Transverse colon (tissue), 3 donors: Measurements from ENCODE around the gene ABCG8.

Experiments used
- POLR2A ChIP-seq: fragments of 450-650 bp; IDR thresholded peaks from one replicate; pipeline ENCODE4 v1.6.1; 2016; ENCODE audit warnings: antibody characterized with exemption, mild to moderate bottlenecking, moderate library complexity
- POLR2AphosphoS5 ChIP-seq, 3 donors: sonication (generic); formaldehyde crosslinking; IDR thresholded peaks; one replicate each; pipeline ENCODE4 v1.6.1; 2016; ENCODE audit warnings: antibody characterized with exemption in 3 of 3

DNA sequence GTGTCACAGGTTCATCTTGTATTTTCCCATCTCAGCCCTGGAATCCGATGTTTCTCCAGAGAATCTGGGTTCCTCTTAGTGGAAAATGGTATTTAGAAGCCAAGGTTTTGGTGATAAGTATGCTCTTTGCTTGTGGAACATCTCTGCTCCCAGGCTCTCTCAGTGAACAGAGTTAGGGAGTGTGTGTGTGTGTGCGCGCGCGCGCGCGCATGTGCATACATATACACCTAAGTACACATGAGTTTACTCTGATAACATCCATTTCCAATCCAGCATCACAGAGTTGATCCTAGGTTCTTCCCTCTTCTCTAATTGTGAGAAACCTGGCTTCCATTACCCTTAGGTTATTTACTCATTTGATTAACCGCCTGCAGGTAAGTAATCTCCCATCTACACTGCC, 41.7 kb downstream of the ABCG8 start:
- TF ChIP-seq POLR2A (no peak), POLR2AphosphoS5 (IDR thresholded peaks at IDR 0.05) (no peak)
